Neural cell (in vitro differentiated cells): ENCODE measurements around the gene BEND4.

ENCODE experiments used
- CTCF ChIP-seq: fragments of 450-650 bp; IDR thresholded peaks from 2 replicates; pipeline ENCODE4 v1.5.1; 2014; ENCODE audit warnings: antibody characterized with exemption, mild to moderate bottlenecking, moderate library complexity; ENCODE audit not compliant: poor library complexity, severe bottlenecking
- EP300 ChIP-seq: fragments of 450-650 bp; conservative IDR thresholded peaks from 2 replicates; pipeline ENCODE4 v1.6.1; 2014; ENCODE audit warnings: antibody characterized with exemption, mild to moderate bottlenecking, moderate library complexity; ENCODE audit not compliant: poor library complexity, severe bottlenecking
- EZH2 ChIP-seq: fragments of 200-600, 300-800 bp; shearing (Covaris generic), sonication (generic); IDR thresholded peaks from 2 replicates; pipeline ENCODE4 v1.6.1; 2014; ENCODE audit warnings: antibody characterized with exemption, low read length, borderline replicate concordance, mild to moderate bottlenecking; ENCODE audit not compliant: insufficient read depth, poor library complexity, severe bottlenecking
- POLR2AphosphoS5 ChIP-seq: IDR thresholded peaks from 2 replicates; pipeline ENCODE4 v1.6.1; 2012
- TAF1 ChIP-seq: IDR thresholded peaks from 2 replicates; pipeline ENCODE4 v1.6.1; 2012; ENCODE audit warnings: low read depth

GRCh38 chr4:42080306-42080705, 72.1 kb downstream of the BEND4 start:
- TF ChIP-seq POLR2AphosphoS5 (no peak), EZH2 (no peak), CTCF (no peak), TAF1 (no peak), EP300 (no peak)
